GM18951 (cell line): Measurements from ENCODE around the gene STAMBP.
"Not testable (repeated sequence)": the region's sequence is repeated elsewhere in the genome, so short reads cannot be mapped to it uniquely, and the experiment has no call there.

Source experiments
- POLR2A ChIP-seq: IDR thresholded peaks from 4 replicates; pipeline ENCODE4 v1.6.1; 2011; ENCODE audit warnings: mild to moderate bottlenecking; ENCODE audit not compliant: insufficient read length, insufficient read depth; ENCODE audit errors: extremely low read depth
- in situ Hi-C: fragments of 300-500 bp; cut with MboI; formaldehyde crosslinking; loops from one replicate; pipeline ENCODE4 v1.12.0; 2022; ENCODE audit warnings: low sequenced_read_pairs, mixed read lengths, inconsistent platforms; ENCODE audit not compliant: unreplicated experiment

Gene STAMBP

DNA sequence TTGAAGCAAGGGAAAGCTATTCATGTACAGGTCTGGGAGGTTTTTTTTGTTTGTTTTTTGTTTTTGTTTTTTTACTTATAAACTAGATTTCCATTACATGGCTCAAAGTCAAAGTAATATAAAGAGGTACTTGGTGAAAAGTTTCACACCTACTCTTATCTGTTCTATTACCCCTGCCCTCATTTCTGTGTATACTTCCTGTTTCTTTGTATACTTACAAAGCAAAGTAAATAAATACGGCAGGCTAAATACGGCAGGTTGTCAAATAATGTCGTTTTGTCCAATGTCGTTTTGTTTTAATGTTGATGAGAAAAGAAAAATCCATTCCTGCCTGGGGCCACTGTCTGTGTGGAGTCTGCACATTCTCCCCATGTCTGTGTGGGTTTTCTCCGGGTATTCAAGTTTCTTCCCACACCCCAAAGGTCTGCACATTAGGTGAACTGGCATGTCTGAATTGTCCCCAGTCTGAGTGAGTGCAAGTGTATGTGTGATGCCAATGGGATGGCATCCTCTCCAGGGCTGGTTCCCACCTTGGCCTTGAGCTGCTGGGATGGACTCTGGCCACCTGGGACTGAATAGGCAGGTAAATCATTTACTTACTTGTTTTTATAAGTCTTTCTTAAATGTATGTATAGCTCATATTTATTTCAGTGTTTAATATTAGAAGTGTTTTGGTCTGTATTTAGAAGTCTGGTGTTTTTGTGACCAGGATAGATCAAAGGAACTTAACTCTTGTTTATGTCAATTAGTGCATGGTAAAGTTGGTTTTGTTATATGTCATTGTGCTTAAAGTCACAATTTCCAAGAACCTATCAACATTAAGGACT is 13.4 kb downstream of the STAMBP start:
- in situ Hi-C loops, result no loop called here
- TF ChIP-seq POLR2A, result no peak

DNA sequence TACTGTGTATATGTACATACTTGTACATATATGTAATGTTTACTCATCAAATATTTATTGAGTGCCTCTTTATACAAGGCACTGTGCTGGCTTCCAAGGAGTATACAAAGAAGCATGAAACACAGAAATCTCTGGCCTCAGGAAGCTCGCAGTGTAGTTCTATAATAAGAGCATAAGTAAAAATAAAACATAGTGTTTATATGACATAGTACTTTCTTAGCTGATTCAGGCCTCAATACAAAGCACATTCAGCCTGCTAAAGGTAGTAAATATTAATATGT is 13.9 kb downstream of the STAMBP start:
- no peak for TF ChIP-seq POLR2A
- in situ Hi-C loops, result no loop called here

- no peak for TF ChIP-seq POLR2A
- in situ Hi-C loops, result no loop called here
Observed at GRCh38 chr2:73844087-73844486, 15.3 kb downstream of the STAMBP start.

DNA sequence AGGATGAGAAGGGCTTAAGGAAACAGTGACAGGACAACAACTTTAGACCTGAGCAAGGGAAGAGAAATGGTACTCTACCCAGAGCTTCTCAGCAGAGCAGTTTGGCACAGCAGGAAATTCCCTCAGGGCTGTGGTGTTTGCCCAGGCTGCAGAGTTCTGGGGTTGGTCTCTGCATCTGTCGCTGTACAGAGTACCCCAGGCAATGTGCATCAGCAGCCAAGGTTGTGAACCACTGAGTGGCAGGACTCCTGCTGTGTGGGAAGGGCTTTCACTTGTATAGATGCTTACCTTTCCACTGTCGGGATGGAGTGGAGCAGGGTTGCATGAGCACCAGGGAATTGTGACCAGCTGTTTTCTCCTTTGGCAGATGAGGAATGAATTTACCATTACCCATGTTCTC is 21.2 kb downstream of the STAMBP start:
- TF ChIP-seq POLR2A, result no peak
- in situ Hi-C loops, result no loop called here

GRCh38 chr2:73851274-73851673 is 22.5 kb downstream of the STAMBP start:
- in situ Hi-C loops, result no loop called here
- no peak for TF ChIP-seq POLR2A

DNA sequence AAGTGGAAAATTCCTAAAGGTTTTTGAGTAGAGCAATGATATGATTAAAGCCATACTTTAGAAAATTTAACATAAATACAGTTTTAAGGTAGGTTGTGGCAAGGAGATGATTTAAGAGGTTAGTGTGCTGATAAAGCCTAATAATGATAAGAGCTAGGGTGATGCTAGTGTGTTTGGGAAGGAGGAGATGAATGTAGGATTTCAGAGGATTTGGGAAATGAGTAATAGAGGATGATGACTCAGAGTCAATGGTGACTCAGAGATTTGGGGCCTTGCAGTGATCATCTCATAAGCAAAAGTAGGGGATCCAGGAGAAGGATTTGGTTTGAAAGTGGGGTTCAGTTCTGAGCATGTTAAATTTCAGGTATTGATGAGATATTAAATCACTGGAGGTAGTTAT is 23.3 kb downstream of the STAMBP start:
- no peak for TF ChIP-seq POLR2A
- in situ Hi-C loops, result no loop called here

- in situ Hi-C loops, result no loop called here
- no peak for TF ChIP-seq POLR2A
Observed at GRCh38 chr2:73855526-73855925, 26.8 kb downstream of the STAMBP start.

DNA sequence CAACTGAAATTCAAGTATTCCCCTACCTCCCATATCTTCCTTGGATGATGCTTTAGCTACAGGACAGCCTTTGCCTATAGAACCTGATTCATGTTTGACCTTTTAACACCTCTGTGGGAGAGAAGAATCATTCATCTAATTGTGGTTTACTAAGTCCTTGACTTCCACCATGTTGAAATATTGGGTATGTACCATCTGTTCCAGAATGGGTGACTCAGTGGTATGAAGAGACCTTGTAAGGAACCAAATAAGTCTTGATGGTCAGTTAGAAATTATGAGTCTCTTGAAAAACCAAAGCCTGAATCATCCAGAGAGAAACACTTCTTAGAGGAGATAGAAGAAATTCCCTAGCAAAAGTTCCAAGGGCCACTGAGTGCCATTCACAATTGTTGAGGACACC is 27.5 kb downstream of the STAMBP start:
- no peak for TF ChIP-seq POLR2A
- in situ Hi-C loops, result no loop called here

DNA sequence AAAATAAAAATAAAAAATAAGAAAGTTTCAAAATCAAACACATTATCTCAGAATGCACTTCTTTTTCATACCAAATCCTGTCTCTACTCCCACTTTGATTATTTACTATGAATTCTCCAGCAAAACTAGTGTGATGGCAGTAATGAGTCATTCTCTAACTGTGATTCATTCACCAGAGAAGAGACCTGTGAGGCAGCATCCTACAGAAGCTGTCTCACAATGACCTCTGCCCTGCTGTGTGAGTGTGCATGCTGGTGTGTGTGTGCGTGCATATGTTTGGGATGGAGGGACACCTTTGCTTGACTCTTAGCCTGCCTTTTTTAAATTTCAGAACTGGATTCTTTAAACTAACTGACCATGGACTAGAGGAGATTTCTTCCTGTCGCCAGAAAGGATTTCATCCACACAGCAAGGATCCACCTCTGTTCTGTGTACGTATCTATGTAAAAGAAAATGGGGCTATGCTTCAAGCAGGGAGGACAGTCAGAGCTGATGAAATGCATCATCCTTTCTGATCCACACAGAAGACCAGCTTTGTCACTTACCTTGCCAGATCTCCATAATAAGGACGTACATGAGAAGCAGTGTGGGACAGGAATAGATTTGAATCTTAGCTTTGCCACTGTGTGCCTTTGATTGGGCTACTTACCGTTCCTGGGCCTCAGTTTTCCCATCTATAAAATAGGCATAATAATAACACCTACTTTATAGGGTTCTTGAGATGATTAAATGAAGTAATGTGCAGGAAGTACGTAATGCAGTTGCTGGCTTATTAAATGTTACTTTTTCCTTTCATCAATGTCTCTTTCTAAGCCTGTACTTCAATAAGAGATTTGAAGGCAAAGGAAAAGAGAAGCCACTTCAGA is 31.2 kb downstream of the STAMBP start:
- no peak for TF ChIP-seq POLR2A
- in situ Hi-C loops, result no loop called here

DNA sequence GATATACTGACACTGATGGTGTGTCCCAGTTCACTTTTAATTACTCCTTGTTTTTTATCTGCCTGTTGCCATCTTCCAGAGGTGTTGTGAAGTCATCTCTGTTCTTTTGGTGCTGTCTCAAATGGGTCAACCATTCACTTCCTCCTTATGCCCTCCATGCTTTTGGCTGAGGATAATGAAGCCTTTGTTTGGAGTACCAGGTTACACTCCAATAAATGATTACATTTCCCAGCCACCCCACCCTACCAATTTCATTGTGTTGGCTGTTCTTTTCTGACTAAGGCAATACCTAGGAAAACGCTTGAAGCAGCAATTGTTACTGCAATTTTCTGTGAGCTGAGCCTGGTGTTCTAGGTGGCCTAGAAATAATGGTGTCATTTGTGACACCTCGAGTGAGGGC is 34.2 kb downstream of the STAMBP start:
- no peak for TF ChIP-seq POLR2A
- in situ Hi-C loops, result no loop called here

GRCh38 chr2:73868204-73868978 is 39.6 kb downstream of the STAMBP start:
- no peak for TF ChIP-seq POLR2A
- in situ Hi-C loops, result no loop called here

DNA sequence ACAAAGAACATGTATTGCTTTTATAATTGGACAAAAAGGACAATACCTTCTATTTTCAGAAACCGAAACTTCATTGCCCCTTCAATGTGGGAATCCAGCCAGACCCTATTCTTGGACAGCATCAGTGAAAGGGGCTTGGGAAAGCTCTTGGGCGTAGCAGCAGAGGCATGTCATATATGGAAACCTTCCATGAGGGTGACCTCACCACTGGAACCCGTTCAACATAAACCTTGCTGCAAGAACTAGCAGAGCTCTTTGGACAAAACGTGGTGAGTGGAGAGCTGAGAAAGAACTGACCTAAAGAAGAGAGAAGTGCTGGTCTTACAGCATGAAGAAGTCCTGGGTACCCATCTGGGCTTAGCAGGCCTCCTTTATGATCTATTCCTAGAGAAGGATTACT is 41.3 kb downstream of the STAMBP start:
- in situ Hi-C loops, result no loop called here
- no peak for TF ChIP-seq POLR2A

- TF ChIP-seq POLR2A, result no peak
- in situ Hi-C loops, result no loop called here
Observed at GRCh38 chr2:73877071-73877802, 48.5 kb downstream of the STAMBP start.

GRCh38 chr2:73877984-73878383 is 49.2 kb downstream of the STAMBP start:
- in situ Hi-C loops, result not testable (repeated sequence)
